ENCODE measurements around the gene ATRAID.

Gene ATRAID

GRCh38 chr2:27250652-27251379 lies 39.0 kb downstream of the ATRAID start:
- TF ChIP-seq CTCF (IDR thresholded peaks at IDR 0.05), result no peak

- no peak for TF ChIP-seq CTCF (IDR thresholded peaks at IDR 0.05)
These were observed 39.9 kb downstream of the ATRAID start for GRCh38 chr2:27251766-27252165.

- no peak for TF ChIP-seq CTCF (IDR thresholded peaks at IDR 0.05)
These were observed 43.3 kb downstream of the ATRAID start for GRCh38 chr2:27255187-27255586.

- no peak for TF ChIP-seq CTCF (IDR thresholded peaks at IDR 0.05)
These were observed 43.8 kb downstream of the ATRAID start for GRCh38 chr2:27255660-27256059.

- no peak for TF ChIP-seq CTCF (IDR thresholded peaks at IDR 0.05)
These were observed 45.1 kb downstream of the ATRAID start for GRCh38 chr2:27256855-27257454.

- TF ChIP-seq CTCF (IDR thresholded peaks at IDR 0.05), result no peak
These were observed 46.2 kb downstream of the ATRAID start for GRCh38 chr2:27258051-27258450.

- no peak for TF ChIP-seq CTCF (IDR thresholded peaks at IDR 0.05)
These were observed 49.5 kb downstream of the ATRAID start for GRCh38 chr2:27261241-27261925.
